HCT116 (cell line): Measurements from ENCODE around the gene HMGN5. TPM values are rescaled to one million over a fixed set of nuclear protein-coding genes. Genes with fewer than 3 reads are reported as not detected.

ENCODE experiments used
- ATAC-seq: fragments of 200-7000 bp; cut with Tn5 transposase; 2 replicates; pipeline ENCODE4 v1.9.1; 2020; ENCODE audit warnings: mild to moderate bottlenecking, moderate library complexity
- BruUV-seq: library from RNA; stranded (reverse); fragments of 400-500 nt; replicated peaks from 2 replicates; lab custom pipeline; 2021; lab: Mats Ljungman, UMichigan
- CTCF ChIA-PET: fragments of 300-600 bp; sonication (Branson Sonifier 250); formaldehyde crosslinking; loops from one replicate; lab custom pipeline; 2021; ENCODE audit warnings: antibody characterized with exemption; lab: Charles Lee
- POLR2A ChIA-PET: fragments of 300-600, 350-600 bp; sonication (Branson Sonifier 250); formaldehyde crosslinking; loops from one replicate; lab custom pipeline; 2021; ENCODE audit warnings: antibody characterized with exemption; lab: Charles Lee
- RAD21 ChIA-PET, 2 experiments: fragments of 300-600 bp; sonication (Branson Sonifier 250); formaldehyde crosslinking; loops; one replicate each; lab custom pipeline; 2023; ENCODE audit warnings: low total read pairs in 2 of 2; ENCODE audit not compliant: uncharacterized antibody in 2 of 2, unreplicated experiment in 2 of 2, low non-redundant PET in 1 of 2; lab: Charles Lee
- DNase-seq: peaks from one replicate; pipeline ENCODE4 v3.0.0-alpha.2; 2010; ENCODE audit warnings: low read depth, low spot score
- H2AFZ ChIP-seq: fragments of 200-600 bp; shearing (Covaris generic), sonication (generic); 2 replicates; pipeline ENCODE4 v1.6.1; 2017; ENCODE audit warnings: low read depth, mixed run types, mixed read lengths, antibody characterized with exemption, low read length; ENCODE audit not compliant: poor library complexity, severe bottlenecking
- H3K27ac ChIP-seq: 2 replicates; pipeline ENCODE4 v1.5.1; 2012; ENCODE audit warnings: low read depth, low read length
- H3K27me3 ChIP-seq: fragments of 200-600 bp; sonication (generic); 2 replicates; pipeline ENCODE4 v1.6.1; 2016; ENCODE audit warnings: mixed run types, low read length, mixed read lengths; ENCODE audit not compliant: insufficient read depth
- H3K36me3 ChIP-seq, 2 experiments: fragments of 200-500 bp in 1 of 2; fragments of 200-600 bp in 1 of 2; sonication (Bioruptor generic) in 1 of 2; sonication (generic) in 1 of 2; 2 replicates each; pipeline versions ENCODE4 v1.5.1 to v1.6.1; 2014 to 2016; ENCODE audit warnings: low read length in 2 of 2, inconsistent platforms in 1 of 2, mixed read lengths in 1 of 2, mixed run types in 1 of 2; ENCODE audit not compliant: insufficient read depth in 2 of 2, control insufficient read depth in 1 of 2
- H3K4me1 ChIP-seq, 2 experiments: fragments of 200-600 bp in 1 of 2; sonication (generic) in 1 of 2; 2 replicates each; pipeline versions ENCODE4 v1.5.1 to v1.6.1; 2012 to 2017; ENCODE audit warnings: low read length in 2 of 2, inconsistent platforms in 1 of 2, mild to moderate bottlenecking in 1 of 2, mixed read lengths in 1 of 2, mixed run types in 1 of 2, moderate library complexity in 1 of 2; ENCODE audit not compliant: insufficient read depth in 2 of 2, control insufficient read depth in 1 of 2
- H3K4me2 ChIP-seq: fragments of 200-600 bp; sonication (generic); 2 replicates; pipeline ENCODE4 v1.6.1; 2017; ENCODE audit warnings: mixed run types, low read length, mixed read lengths
- H3K4me3 ChIP-seq, 2 experiments: fragments of 200-600 bp in 1 of 2; sonication (generic) in 1 of 2; replicated peaks in 1 of 2; 2 replicates each; pipeline ENCODE4 v1.5.1; 2011 to 2016; ENCODE audit warnings: low read length in 2 of 2, control low read depth in 1 of 2, low read depth in 1 of 2, mild to moderate bottlenecking in 1 of 2, mixed read lengths in 1 of 2, mixed run types in 1 of 2
- H3K79me2 ChIP-seq: fragments of 200-600 bp; sonication (generic); 2 replicates; pipeline ENCODE4 v1.6.1; 2017; ENCODE audit warnings: mild to moderate bottlenecking, mixed run types, low read length, moderate library complexity, mixed read lengths; ENCODE audit not compliant: insufficient read depth
- H3K9ac ChIP-seq: fragments of 200-600 bp; sonication (generic); 2 replicates; pipeline ENCODE4 v1.6.1; 2016; ENCODE audit warnings: low read length, mixed read lengths
- H3K9me2 ChIP-seq: fragments of 200-600 bp; sonication (generic), shearing (Covaris generic); 2 replicates; pipeline ENCODE4 v1.6.1; 2017; ENCODE audit warnings: mixed run types, mild to moderate bottlenecking, moderate library complexity; ENCODE audit not compliant: insufficient read depth
- H3K9me3 ChIP-seq, 2 experiments: fragments of 200-500 bp in 1 of 2; fragments of 200-600 bp in 1 of 2; sonication (Bioruptor generic) in 1 of 2; sonication (generic) in 1 of 2; 2 replicates each; pipeline ENCODE4 v1.6.1; 2014 to 2017; ENCODE audit warnings: low read length in 2 of 2, mixed read lengths in 2 of 2, inconsistent platforms in 1 of 2, low read depth in 1 of 2, mild to moderate bottlenecking in 1 of 2, mixed run types in 1 of 2, moderate library complexity in 1 of 2; ENCODE audit not compliant: control insufficient read depth in 1 of 2, insufficient read depth in 1 of 2
- H4K20me1 ChIP-seq: fragments of 200-600 bp; sonication (generic), shearing (Covaris generic); 2 replicates; pipeline ENCODE4 v1.6.1; 2017; ENCODE audit warnings: mixed run types, mild to moderate bottlenecking, moderate library complexity; ENCODE audit not compliant: insufficient read depth
- ATF3 ChIP-seq: IDR thresholded peaks from 2 replicates; pipeline ENCODE4 v1.6.1; 2012
- CBX3 ChIP-seq: IDR thresholded peaks from 2 replicates; pipeline ENCODE4 v1.6.1; 2012; ENCODE audit warnings: low read depth
- CEBPB ChIP-seq: IDR thresholded peaks from 2 replicates; pipeline ENCODE4 v1.6.1; 2012; ENCODE audit warnings: low read depth
- EGR1 ChIP-seq: IDR thresholded peaks from 2 replicates; pipeline ENCODE4 v1.6.1; 2012; ENCODE audit warnings: low read depth
- ELF1 ChIP-seq: IDR thresholded peaks from 2 replicates; pipeline ENCODE4 v1.6.1; 2012; ENCODE audit warnings: low read depth, borderline replicate concordance
- EZH2 ChIP-seq: fragments of 200-600 bp; sonication (generic); IDR thresholded peaks from 2 replicates; pipeline ENCODE4 v1.6.1; 2017; ENCODE audit warnings: antibody characterized with exemption, mixed run types
- EZH2phosphoT487 ChIP-seq: fragments of 200-600 bp; IDR thresholded peaks from 2 replicates; pipeline ENCODE4 v1.6.1; 2018; ENCODE audit warnings: antibody characterized with exemption, borderline replicate concordance
- FOSL1 ChIP-seq: IDR thresholded peaks from 2 replicates; pipeline ENCODE4 v1.6.1; 2012; ENCODE audit warnings: low read depth
- MAX ChIP-seq: IDR thresholded peaks from 2 replicates; pipeline ENCODE4 v1.6.1; 2012
- POLR2A ChIP-seq: IDR thresholded peaks from 2 replicates; pipeline ENCODE4 v1.7.0; 2011; ENCODE audit warnings: borderline replicate concordance; ENCODE audit not compliant: insufficient read depth, insufficient read length; ENCODE audit errors: extremely low read depth
- POLR2AphosphoS5 ChIP-seq: IDR thresholded peaks from 2 replicates; pipeline ENCODE4 v1.6.1; 2011; ENCODE audit warnings: mild to moderate bottlenecking, low read depth, low read length, moderate library complexity
- RAD21 ChIP-seq: IDR thresholded peaks from 2 replicates; pipeline ENCODE4 v1.6.1; 2012; ENCODE audit warnings: low read depth, mild to moderate bottlenecking
- SP1 ChIP-seq: IDR thresholded peaks from 2 replicates; pipeline ENCODE4 v1.6.1; 2012; ENCODE audit warnings: low read depth
- SRF ChIP-seq: IDR thresholded peaks from 2 replicates; pipeline ENCODE4 v1.6.1; 2012; ENCODE audit warnings: low read depth
- ZBTB33 ChIP-seq: IDR thresholded peaks from 2 replicates; pipeline ENCODE4 v1.6.1; 2011; ENCODE audit warnings: mild to moderate bottlenecking, low read length, moderate library complexity; ENCODE audit not compliant: insufficient replicate concordance; ENCODE audit errors: extremely low read depth
- ZFX ChIP-seq: fragments of 450-650 bp; IDR thresholded peaks from 2 replicates; pipeline ENCODE4 v1.6.1; 2017
- ZNF274 ChIP-seq: fragments of 200-500 bp; sonication (Bioruptor generic); IDR thresholded peaks from 2 replicates; pipeline ENCODE4 v1.6.1; 2014; ENCODE audit warnings: mild to moderate bottlenecking, low read depth, low read length, inconsistent platforms
- intact Hi-C: fragments of 100-400 bp; cut with micrococcal nuclease; formaldehyde crosslinking; loops from 2 replicates; pipeline ENCODE4 v1.10.0; 2022
- total RNA-seq: library from RNA; stranded (reverse); gene quantifications from one replicate; pipeline ENCODE4 v1.2.1, GENCODE V29; 2021; ENCODE audit not compliant: unreplicated experiment
- TF ChIP-seq, protein P1 (sequence below), 3 experiments: fragments of 200-600 bp in 1 of 3; sonication (generic) in 1 of 3; IDR thresholded peaks in 2 of 3; conservative IDR thresholded peaks in 1 of 3; 2 replicates each; pipeline ENCODE4 v1.5.1; 2012 to 2017; ENCODE audit warnings: low read depth in 2 of 3, low read length in 2 of 3, antibody characterized with exemption in 1 of 3, borderline replicate concordance in 1 of 3, control low read depth in 1 of 3, mild to moderate bottlenecking in 1 of 3, mixed read lengths in 1 of 3, mixed run types in 1 of 3, moderate library complexity in 1 of 3; ENCODE audit not compliant: insufficient read depth in 1 of 3
- TF ChIP-seq, protein P2 (sequence below): IDR thresholded peaks from 2 replicates; pipeline ENCODE4 v1.6.1; 2012; ENCODE audit warnings: low read depth

Gene HMGN5
- total RNA-seq, 1 experiment from 2014 or later, result 3.0 TPM

GRCh38 chrX:81082649-81083048 lies 119.1 kb downstream of the HMGN5 start:
- Histone ChIP-seq H2AFZ (no peak overlapping the region), H3K27ac (no peak overlapping the region), H4K20me1 (no peaks in the 10 kb centered on the region), H3K4me3 (no peak overlapping the region), H3K9ac (no peak overlapping the region), H3K27me3 (no peaks in the 10 kb centered on the region), H3K36me3 (no peaks in the 10 kb centered on the region), H3K79me2 (no peaks in the 10 kb centered on the region), H3K9me2 (no peaks in the 10 kb centered on the region), H3K4me1 (no peaks in the 10 kb centered on the region), H3K9me3 (no peaks in the 10 kb centered on the region), H3K4me2 (no peak overlapping the region)
- ATAC-seq (no peak), DNase-seq (no peak)
- ChIA-PET CTCF (no interaction called here), POLR2A (no interaction called here), RAD21 (no interaction called here)
- intact Hi-C loops, result no loop called here
- BruUV-seq, result no TSS peak
- TF ChIP-seq, protein P1, sequence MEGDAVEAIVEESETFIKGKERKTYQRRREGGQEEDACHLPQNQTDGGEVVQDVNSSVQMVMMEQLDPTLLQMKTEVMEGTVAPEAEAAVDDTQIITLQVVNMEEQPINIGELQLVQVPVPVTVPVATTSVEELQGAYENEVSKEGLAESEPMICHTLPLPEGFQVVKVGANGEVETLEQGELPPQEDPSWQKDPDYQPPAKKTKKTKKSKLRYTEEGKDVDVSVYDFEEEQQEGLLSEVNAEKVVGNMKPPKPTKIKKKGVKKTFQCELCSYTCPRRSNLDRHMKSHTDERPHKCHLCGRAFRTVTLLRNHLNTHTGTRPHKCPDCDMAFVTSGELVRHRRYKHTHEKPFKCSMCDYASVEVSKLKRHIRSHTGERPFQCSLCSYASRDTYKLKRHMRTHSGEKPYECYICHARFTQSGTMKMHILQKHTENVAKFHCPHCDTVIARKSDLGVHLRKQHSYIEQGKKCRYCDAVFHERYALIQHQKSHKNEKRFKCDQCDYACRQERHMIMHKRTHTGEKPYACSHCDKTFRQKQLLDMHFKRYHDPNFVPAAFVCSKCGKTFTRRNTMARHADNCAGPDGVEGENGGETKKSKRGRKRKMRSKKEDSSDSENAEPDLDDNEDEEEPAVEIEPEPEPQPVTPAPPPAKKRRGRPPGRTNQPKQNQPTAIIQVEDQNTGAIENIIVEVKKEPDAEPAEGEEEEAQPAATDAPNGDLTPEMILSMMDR (IDR thresholded peaks at IDR 0.05 in 2 of 3, conservative IDR thresholded peaks at IDR 0.05 in 1 of 3; ENCODE audit: borderline replicate concordance in 1 of 3, insufficient read depth in 1 of 3, low read depth in 2 of 3, low read length in 2 of 3), result no peak
- no peak for TF ChIP-seq ATF3
- no peak for TF ChIP-seq ZBTB33
- no peak for TF ChIP-seq POLR2A
- TF ChIP-seq, protein P2, sequence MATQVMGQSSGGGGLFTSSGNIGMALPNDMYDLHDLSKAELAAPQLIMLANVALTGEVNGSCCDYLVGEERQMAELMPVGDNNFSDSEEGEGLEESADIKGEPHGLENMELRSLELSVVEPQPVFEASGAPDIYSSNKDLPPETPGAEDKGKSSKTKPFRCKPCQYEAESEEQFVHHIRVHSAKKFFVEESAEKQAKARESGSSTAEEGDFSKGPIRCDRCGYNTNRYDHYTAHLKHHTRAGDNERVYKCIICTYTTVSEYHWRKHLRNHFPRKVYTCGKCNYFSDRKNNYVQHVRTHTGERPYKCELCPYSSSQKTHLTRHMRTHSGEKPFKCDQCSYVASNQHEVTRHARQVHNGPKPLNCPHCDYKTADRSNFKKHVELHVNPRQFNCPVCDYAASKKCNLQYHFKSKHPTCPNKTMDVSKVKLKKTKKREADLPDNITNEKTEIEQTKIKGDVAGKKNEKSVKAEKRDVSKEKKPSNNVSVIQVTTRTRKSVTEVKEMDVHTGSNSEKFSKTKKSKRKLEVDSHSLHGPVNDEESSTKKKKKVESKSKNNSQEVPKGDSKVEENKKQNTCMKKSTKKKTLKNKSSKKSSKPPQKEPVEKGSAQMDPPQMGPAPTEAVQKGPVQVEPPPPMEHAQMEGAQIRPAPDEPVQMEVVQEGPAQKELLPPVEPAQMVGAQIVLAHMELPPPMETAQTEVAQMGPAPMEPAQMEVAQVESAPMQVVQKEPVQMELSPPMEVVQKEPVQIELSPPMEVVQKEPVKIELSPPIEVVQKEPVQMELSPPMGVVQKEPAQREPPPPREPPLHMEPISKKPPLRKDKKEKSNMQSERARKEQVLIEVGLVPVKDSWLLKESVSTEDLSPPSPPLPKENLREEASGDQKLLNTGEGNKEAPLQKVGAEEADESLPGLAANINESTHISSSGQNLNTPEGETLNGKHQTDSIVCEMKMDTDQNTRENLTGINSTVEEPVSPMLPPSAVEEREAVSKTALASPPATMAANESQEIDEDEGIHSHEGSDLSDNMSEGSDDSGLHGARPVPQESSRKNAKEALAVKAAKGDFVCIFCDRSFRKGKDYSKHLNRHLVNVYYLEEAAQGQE, result no peak
- no peak for TF ChIP-seq SRF
- TF ChIP-seq MAX, result no peak
- no peak for TF ChIP-seq ZFX
- no peak for TF ChIP-seq EGR1
- TF ChIP-seq CBX3, result no peak
- no peak for TF ChIP-seq CEBPB
- TF ChIP-seq POLR2AphosphoS5, result no peak
- TF ChIP-seq FOSL1, result no peak
- no peak for TF ChIP-seq ELF1
- no peak for TF ChIP-seq EZH2
- TF ChIP-seq RAD21, result no peak
- no peak for TF ChIP-seq SP1
- TF ChIP-seq EZH2phosphoT487, result no peak
- TF ChIP-seq ZNF274, result no peak
